ENCODE measurements around the gene PCNX2. TPM values are rescaled to one million over a fixed set of nuclear protein-coding genes. Genes with fewer than 3 reads are reported as not detected.

Gene PCNX2
- total and polyA plus RNA-seq, 4 donors = 2.0 to 15.1 (median 6.4) TPM

DNA sequence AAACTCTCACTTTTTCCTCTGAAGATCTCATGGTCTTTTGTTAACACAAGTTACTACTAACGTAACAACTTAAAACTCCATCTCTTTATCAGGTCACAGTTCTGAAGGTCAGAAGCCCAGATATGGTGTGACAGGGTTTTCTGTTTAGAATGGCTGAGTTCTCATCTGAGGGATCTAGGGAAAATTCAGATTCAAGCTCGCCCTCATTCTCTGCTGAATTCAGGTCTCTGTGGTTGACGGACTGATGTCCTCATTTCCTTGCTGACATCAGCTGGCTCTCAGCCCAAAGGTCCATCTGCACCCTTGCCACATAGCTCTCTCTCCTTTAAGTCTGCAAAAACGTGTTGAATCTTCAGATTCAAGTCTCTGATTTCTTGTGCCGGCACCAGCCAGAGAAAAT is 351.2 kb downstream of the PCNX2 start:
- ATAC-seq (ENCODE audit: insufficient read depth, low FRiP score) (no peak), DNase-seq (no peak)
- H3K27me3 ChIP-seq (ENCODE audit: control insufficient read depth in 3 of 3, insufficient read depth in 3 of 3, low read length in 2 of 3) = no peaks in the 10 kb centered on the region
- H3K9me3 ChIP-seq (ENCODE audit: control insufficient read depth in 4 of 4, insufficient read depth in 3 of 4, low read length in 3 of 4) = peaks cover 0 to 2% (median 0%) of the 10 kb centered on the region in 4 donors
- peaks cover 0 to 4% (median 0%) of the 10 kb centered on the region in 5 donors for H3K4me1 ChIP-seq (ENCODE audit: control insufficient read depth in 5 of 5, insufficient read depth in 5 of 5, low read length in 5 of 5)
- H3K4me3 ChIP-seq = no peak overlapping the region
- no peak overlapping the region for H3K27ac ChIP-seq (ENCODE audit: low read depth in 1 of 2, low read length in 1 of 2)
- no peaks in the 10 kb centered on the region for H3K36me3 ChIP-seq (ENCODE audit: control insufficient read depth in 4 of 4, insufficient read depth in 4 of 4, low read length in 4 of 4)
- TF ChIP-seq, protein P1, sequence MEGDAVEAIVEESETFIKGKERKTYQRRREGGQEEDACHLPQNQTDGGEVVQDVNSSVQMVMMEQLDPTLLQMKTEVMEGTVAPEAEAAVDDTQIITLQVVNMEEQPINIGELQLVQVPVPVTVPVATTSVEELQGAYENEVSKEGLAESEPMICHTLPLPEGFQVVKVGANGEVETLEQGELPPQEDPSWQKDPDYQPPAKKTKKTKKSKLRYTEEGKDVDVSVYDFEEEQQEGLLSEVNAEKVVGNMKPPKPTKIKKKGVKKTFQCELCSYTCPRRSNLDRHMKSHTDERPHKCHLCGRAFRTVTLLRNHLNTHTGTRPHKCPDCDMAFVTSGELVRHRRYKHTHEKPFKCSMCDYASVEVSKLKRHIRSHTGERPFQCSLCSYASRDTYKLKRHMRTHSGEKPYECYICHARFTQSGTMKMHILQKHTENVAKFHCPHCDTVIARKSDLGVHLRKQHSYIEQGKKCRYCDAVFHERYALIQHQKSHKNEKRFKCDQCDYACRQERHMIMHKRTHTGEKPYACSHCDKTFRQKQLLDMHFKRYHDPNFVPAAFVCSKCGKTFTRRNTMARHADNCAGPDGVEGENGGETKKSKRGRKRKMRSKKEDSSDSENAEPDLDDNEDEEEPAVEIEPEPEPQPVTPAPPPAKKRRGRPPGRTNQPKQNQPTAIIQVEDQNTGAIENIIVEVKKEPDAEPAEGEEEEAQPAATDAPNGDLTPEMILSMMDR (IDR thresholded peaks at IDR 0.05; ENCODE audit: control extremely low read depth, extremely low read depth) = no peak
- WGBS, 2 donors = 54 to 68% methylated on average over 5 of the region's 5 CpGs
- no peak overlapping the region for H3K9ac ChIP-seq (ENCODE audit: insufficient read depth in 1 of 2, low read length in 2 of 2)

DNA sequence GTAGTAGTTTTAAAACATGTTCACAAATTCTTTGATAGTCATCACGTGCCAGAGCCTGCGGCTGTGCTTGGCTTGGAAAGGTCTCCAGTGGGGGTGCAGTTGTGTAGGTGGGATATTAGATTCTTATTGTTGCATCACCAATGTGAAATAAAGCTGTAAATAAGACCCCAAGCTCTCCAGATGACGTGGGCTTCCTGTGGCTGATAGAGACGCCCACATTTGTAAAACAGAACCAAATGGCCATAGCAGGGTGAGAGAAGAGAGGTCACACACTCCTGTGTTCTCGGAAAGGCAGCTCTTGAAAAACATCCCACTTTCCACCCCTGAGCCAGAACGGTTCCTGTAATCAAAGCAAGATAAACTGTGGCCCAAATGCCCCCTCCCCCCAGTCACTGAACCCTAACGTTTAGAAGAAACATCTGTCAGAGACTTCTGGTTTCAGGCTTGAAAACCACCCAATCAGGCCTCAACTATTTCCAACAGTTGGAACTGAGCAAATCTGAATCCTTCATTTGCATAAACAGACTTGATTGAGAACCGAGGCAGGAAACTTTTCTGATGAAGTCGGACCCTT is 351.8 kb downstream of the PCNX2 start:
- no peak overlapping the region for H3K9ac ChIP-seq (ENCODE audit: insufficient read depth in 1 of 2, low read length in 2 of 2)
- 47 to 59% methylated on average over 9 of the region's 9 CpGs for WGBS, 2 donors
- H3K4me1 ChIP-seq (ENCODE audit: control insufficient read depth in 5 of 5, insufficient read depth in 5 of 5, low read length in 5 of 5) = peaks cover 0 to 4% (median 0%) of the 10 kb centered on the region in 5 donors
- ATAC-seq (ENCODE audit: insufficient read depth, low FRiP score) = no peak
- no peak overlapping the region for H3K4me3 ChIP-seq
- no peak overlapping the region for H3K27ac ChIP-seq (ENCODE audit: low read depth in 1 of 2, low read length in 1 of 2)
- H3K27me3 ChIP-seq (ENCODE audit: control insufficient read depth in 3 of 3, insufficient read depth in 3 of 3, low read length in 2 of 3) = no peaks in the 10 kb centered on the region
- TF ChIP-seq, protein P1 (IDR thresholded peaks at IDR 0.05; ENCODE audit: control extremely low read depth, extremely low read depth) = no peak
- no peaks in the 10 kb centered on the region for H3K36me3 ChIP-seq (ENCODE audit: control insufficient read depth in 4 of 4, insufficient read depth in 4 of 4, low read length in 4 of 4)
- DNase-seq = peak in 2 of 3 donors; percentile 40 to 59
- H3K9me3 ChIP-seq (ENCODE audit: control insufficient read depth in 4 of 4, insufficient read depth in 3 of 4, low read length in 3 of 4) = peaks cover 0 to 2% (median 0%) of the 10 kb centered on the region in 4 donors

DNA sequence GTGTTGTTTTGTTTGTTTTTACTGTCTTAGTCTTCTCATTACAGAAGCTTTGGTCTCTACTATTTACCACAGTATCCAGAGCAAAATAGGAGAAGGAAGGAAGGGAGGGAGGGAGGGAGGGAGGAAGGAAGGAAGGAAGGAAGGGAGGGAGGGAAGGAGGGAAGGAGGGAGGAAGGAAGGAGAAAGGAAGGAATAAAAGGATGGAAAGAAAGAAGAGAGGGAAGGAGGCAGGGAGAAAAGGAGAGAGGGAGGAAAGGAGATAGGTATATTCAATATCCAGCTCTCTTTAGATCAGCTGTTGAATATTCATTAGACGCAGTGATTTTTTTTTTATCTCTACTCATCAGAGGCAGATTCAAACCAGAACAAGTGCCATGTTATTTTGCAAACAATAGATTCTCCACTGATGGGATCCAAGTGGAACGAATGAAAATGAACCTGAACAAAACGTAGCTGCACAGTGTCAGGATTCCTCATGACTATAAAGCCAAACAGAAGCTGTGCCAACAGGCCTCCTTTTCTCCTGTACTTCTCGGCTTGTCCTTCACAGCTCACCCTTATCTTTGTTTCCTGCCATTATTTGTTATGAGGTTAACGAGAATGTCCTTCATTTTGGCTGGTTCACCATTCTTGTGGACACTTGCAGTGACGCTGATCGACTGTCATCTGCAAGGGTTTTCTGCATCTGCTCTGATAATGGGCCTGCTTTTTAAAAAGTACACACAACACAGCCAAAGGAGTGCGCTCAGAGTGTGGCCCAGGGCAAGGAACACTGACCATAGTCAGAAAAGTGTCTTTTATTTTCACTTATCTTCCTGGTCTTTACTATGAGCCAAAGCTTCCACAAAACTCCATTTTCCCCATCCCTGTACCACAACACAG is 352.9 kb downstream of the PCNX2 start:
- TF ChIP-seq, protein P1 (IDR thresholded peaks at IDR 0.05; ENCODE audit: control extremely low read depth, extremely low read depth) = no peak
- DNase-seq (no peak), ATAC-seq (ENCODE audit: insufficient read depth, low FRiP score) (no peak)
- H3K9me3 ChIP-seq (ENCODE audit: control insufficient read depth in 4 of 4, insufficient read depth in 3 of 4, low read length in 3 of 4) = peaks cover 0 to 2% (median 0%) of the 10 kb centered on the region in 4 donors
- no peaks in the 10 kb centered on the region for H3K36me3 ChIP-seq (ENCODE audit: control insufficient read depth in 4 of 4, insufficient read depth in 4 of 4, low read length in 4 of 4)
- H3K27me3 ChIP-seq (ENCODE audit: control insufficient read depth in 3 of 3, insufficient read depth in 3 of 3, low read length in 2 of 3) = no peaks in the 10 kb centered on the region
- no peak overlapping the region for H3K9ac ChIP-seq (ENCODE audit: insufficient read depth in 1 of 2, low read length in 2 of 2)
- H3K4me3 ChIP-seq = no peak overlapping the region
- no peak overlapping the region for H3K27ac ChIP-seq (ENCODE audit: low read depth in 1 of 2, low read length in 1 of 2)
- WGBS, 2 donors = 75 to 86% methylated on average over 8 of the region's 8 CpGs
- H3K4me1 ChIP-seq (ENCODE audit: control insufficient read depth in 5 of 5, insufficient read depth in 5 of 5, low read length in 5 of 5) = peaks cover 0 to 8% (median 0%) of the 10 kb centered on the region in 5 donors
